ENCODE measurements around the gene DYSF. TPM values are rescaled to one million over a fixed set of nuclear protein-coding genes. Genes with fewer than 3 reads are reported as not detected.

The DYSF gene
- total RNA-seq, 1 experiment from 2014 or later, result 5.5 TPM

- no peak for TF ChIP-seq CTCF (conservative IDR thresholded peaks at IDR 0.05)
- H2BK20ac ChIP-seq (ENCODE audit: low read depth, low read length, poor library complexity, severe bottlenecking), result no peak overlapping the region
- H3K4me2 ChIP-seq (ENCODE audit: insufficient read depth, insufficient read length, low read length), result no peak overlapping the region
- H3K9ac ChIP-seq (ENCODE audit: extremely low read depth, insufficient read length, low read length), result no peak overlapping the region
- no peak overlapping the region for H3K14ac ChIP-seq (ENCODE audit: insufficient read depth, low read length)
- no peak overlapping the region for H3K4ac ChIP-seq (ENCODE audit: low read depth, low read length)
- no peak overlapping the region for H4K5ac ChIP-seq (ENCODE audit: insufficient read length, low read depth, low read length)
- no peak for DNase-seq
- H3K9me3 Mint-ChIP-seq, result peaks cover 4 to 5% of the 10 kb centered on the region in 2 experiments; a peak in 3 of 5 replicates
- no peak overlapping the region for H2AK5ac ChIP-seq (ENCODE audit: insufficient read length, low read length)
- no peak overlapping the region for H3T11ph ChIP-seq (ENCODE audit: low read length)
- H2BK5ac ChIP-seq (ENCODE audit: insufficient read length, low read length), result no peak overlapping the region
- H3K27ac ChIP-seq (ENCODE audit: insufficient read length, low read depth, low read length), result no peak overlapping the region
- no peak overlapping the region for H3K56ac ChIP-seq (ENCODE audit: insufficient read length, low read depth, low read length)
- H3K4me3 Mint-ChIP-seq, result no peak overlapping the region
- H3K23me2 ChIP-seq (ENCODE audit: insufficient read length, low read depth, low read length, poor library complexity, severe bottlenecking), result no peaks in the 10 kb centered on the region
- peaks cover 6% of the 10 kb centered on the region for H3K27me3 Mint-ChIP-seq (ENCODE audit: low read depth)
- no peak overlapping the region for H3K27ac Mint-ChIP-seq
- H4K91ac ChIP-seq (ENCODE audit: insufficient read length, low read depth, low read length), result no peak overlapping the region
- no peak overlapping the region for H3K23ac ChIP-seq (ENCODE audit: insufficient read length, low read depth, low read length)
- H3K9me3 ChIP-seq (ENCODE audit: control insufficient read depth, low read depth, low read length), result no peaks in the 10 kb centered on the region
- H4K8ac ChIP-seq (replicated peaks; ENCODE audit: insufficient read length, low read depth, low read length), result no peak overlapping the region
- H2BK15ac ChIP-seq (ENCODE audit: low read depth, low read length), result no peak overlapping the region
- H3K79me2 ChIP-seq (ENCODE audit: insufficient read depth, low read length), result no peaks in the 10 kb centered on the region
- no peak overlapping the region for H2BK120ac ChIP-seq (ENCODE audit: low read depth, low read length, poor library complexity, severe bottlenecking)
- no peaks in the 10 kb centered on the region for H3K79me1 ChIP-seq (ENCODE audit: insufficient read depth, low read depth, low read length, poor library complexity, severe bottlenecking)
- H3K4me1 ChIP-seq (ENCODE audit: insufficient read depth, low read length), result no peaks in the 10 kb centered on the region
- no peak overlapping the region for H3K18ac ChIP-seq (ENCODE audit: insufficient read length, low read depth, low read length)
- H2AFZ ChIP-seq (ENCODE audit: low read length), result no peak overlapping the region
- no peaks in the 10 kb centered on the region for H3K27me3 ChIP-seq (ENCODE audit: insufficient read depth, low read length)
- no peaks in the 10 kb centered on the region for H3K4me1 Mint-ChIP-seq
- no peaks in the 10 kb centered on the region; a peak in 1 of 7 replicates for H3K36me3 Mint-ChIP-seq (ENCODE audit: insufficient read depth in 1 of 3, low read depth in 3 of 3)
- no CpG with 5 or more reads among the region's 1 CpG for WGBS (ENCODE audit: extremely low coverage, insufficient read length, low lambda C conversion rate)
- H4K20me1 ChIP-seq (ENCODE audit: control insufficient read depth, insufficient read depth, insufficient read length), result no peaks in the 10 kb centered on the region
- no peak overlapping the region for H2BK12ac ChIP-seq (ENCODE audit: insufficient read length, low read depth, low read length)
These were observed 265.3 kb downstream of the DYSF start for GRCh38 chr2:71718686-71719085.

All from H9 (cell line).